HUDEP-2 (cell line): ENCODE measurements around the gene IFT122.

ENCODE experiments used
- DNase-seq, 76 experiments: peaks; one replicate each; lab custom pipeline; 2025; ENCODE audit not compliant: unreplicated experiment in 76 of 76; lab: John Stamatoyannopoulos, UW

Gene IFT122

GRCh38 chr3:129553719-129554118 is 113.7 kb downstream of the IFT122 start:
- DNase-seq: no peak

GRCh38 chr3:129554356-129555152 is 114.5 kb downstream of the IFT122 start:
- peak in 1 of 76 experiments; percentile 8 for DNase-seq

GRCh38 chr3:129555153-129555550 is 115.1 kb downstream of the IFT122 start:
- no peak for DNase-seq

- peak in 1 of 76 experiments; percentile 9 for DNase-seq
Measured at GRCh38 chr3:129555616-129556357, 115.8 kb downstream of the IFT122 start.

GRCh38 chr3:129556358-129556695 is 116.3 kb downstream of the IFT122 start:
- no peak for DNase-seq

GRCh38 chr3:129556890-129557547 is 117.0 kb downstream of the IFT122 start:
- DNase-seq: no peak

GRCh38 chr3:129557548-129557894 is 117.5 kb downstream of the IFT122 start:
- no peak for DNase-seq

GRCh38 chr3:129558081-129558771 is 118.2 kb downstream of the IFT122 start:
- no peak for DNase-seq

- no peak for DNase-seq
Measured at GRCh38 chr3:129558772-129559564, 118.9 kb downstream of the IFT122 start.

- DNase-seq: no peak
Measured at GRCh38 chr3:129559565-129560079, 119.6 kb downstream of the IFT122 start.

- DNase-seq: no peak
Measured at GRCh38 chr3:129560269-129560787, 120.3 kb downstream of the IFT122 start.

- no peak for DNase-seq
Measured at GRCh38 chr3:129560911-129561594, 121.0 kb downstream of the IFT122 start.

GRCh38 chr3:129561619-129562248 is 121.7 kb downstream of the IFT122 start:
- DNase-seq: no peak

- DNase-seq: no peak
Measured at GRCh38 chr3:129562803-129563202, 122.8 kb downstream of the IFT122 start.

- DNase-seq: no peak
Measured at GRCh38 chr3:129563332-129563731, 123.3 kb downstream of the IFT122 start.

GRCh38 chr3:129563850-129564535 is 124.0 kb downstream of the IFT122 start:
- no peak for DNase-seq

GRCh38 chr3:129564981-129565644 is 125.1 kb downstream of the IFT122 start:
- DNase-seq: no peak

- no peak for DNase-seq
Measured at GRCh38 chr3:129565902-129566301, 125.9 kb downstream of the IFT122 start.
